SU-DHL-6 (cell line): ENCODE measurements around the gene NUP188.

Source experiments
- H2AFZ ChIP-seq: fragments of 200-600 bp; sonication (generic); 2 replicates; pipeline ENCODE4 v1.6.1; 2014; ENCODE audit warnings: low read depth, mild to moderate bottlenecking, moderate library complexity, mixed read lengths, antibody characterized with exemption, low read length; ENCODE audit not compliant: severe bottlenecking
- H3F3A ChIP-seq: fragments of 200-600 bp; shearing (Covaris generic); 2 replicates; pipeline ENCODE4 v1.6.0; 2016; ENCODE audit warnings: antibody characterized with exemption, mild to moderate bottlenecking; ENCODE audit not compliant: insufficient read depth
- H3K27ac ChIP-seq: fragments of 200-600 bp; sonication (generic); 2 replicates; pipeline ENCODE4 v1.5.1; 2016; ENCODE audit warnings: low read depth, mild to moderate bottlenecking, low read length, moderate library complexity, mixed read lengths
- H3K27me3 ChIP-seq: fragments of 200-600 bp; sonication (generic), shearing (Covaris generic); 2 replicates; pipeline ENCODE4 v1.6.0; 2014; ENCODE audit warnings: mild to moderate bottlenecking, low read length
- H3K36me3 ChIP-seq: fragments of 200-600 bp; sonication (generic); 2 replicates; pipeline ENCODE4 v1.6.1; 2014; ENCODE audit warnings: mild to moderate bottlenecking, low read length, mixed read lengths
- H3K4me2 ChIP-seq: fragments of 300-600, 200-600 bp; shearing (Covaris generic), sonication (generic); 2 replicates; pipeline ENCODE4 v1.6.0; 2014; ENCODE audit warnings: low read length, low read depth, mild to moderate bottlenecking; ENCODE audit not compliant: poor library complexity, severe bottlenecking
- H3K4me3 ChIP-seq: fragments of 200-600 bp; sonication (generic); 2 replicates; pipeline ENCODE4 v1.5.1; 2014; ENCODE audit warnings: antibody characterized with exemption, low read length, mild to moderate bottlenecking, mixed read lengths; ENCODE audit not compliant: insufficient read depth, poor library complexity, severe bottlenecking
- H3K79me2 ChIP-seq: fragments of 200-600 bp; sonication (generic); 2 replicates; pipeline ENCODE4 v1.6.1; 2014; ENCODE audit warnings: mild to moderate bottlenecking, low read length, moderate library complexity; ENCODE audit not compliant: insufficient read depth
- H3K9ac ChIP-seq: fragments of 200-600 bp; sonication (generic); 2 replicates; pipeline ENCODE4 v1.7.0; 2014; ENCODE audit warnings: mild to moderate bottlenecking, low read length
- H3K9me2 ChIP-seq: fragments of 200-600 bp; sonication (generic); replicated peaks from 2 replicates; pipeline ENCODE4 v1.6.1; 2014; ENCODE audit warnings: low read length; ENCODE audit not compliant: insufficient read depth
- H3K9me3 ChIP-seq: fragments of 200-600 bp; sonication (generic); 2 replicates; pipeline ENCODE4 v1.6.1; 2014; ENCODE audit warnings: low read length, mixed read lengths; ENCODE audit not compliant: insufficient read depth
- H4K20me1 ChIP-seq: fragments of 200-600 bp; sonication (generic); 2 replicates; pipeline ENCODE4 v1.6.1; 2014; ENCODE audit warnings: low read depth, mild to moderate bottlenecking, antibody characterized with exemption, low read length, moderate library complexity, mixed read lengths
- CTCF ChIP-seq: fragments of 200-600 bp; sonication (generic); IDR thresholded peaks from one replicate; pipeline ENCODE4 v1.5.1; 2017; ENCODE audit warnings: antibody characterized with exemption, mild to moderate bottlenecking, low read length, moderate library complexity; ENCODE audit not compliant: insufficient read depth, poor library complexity, severe bottlenecking
- EZH2phosphoT487 ChIP-seq: fragments of 200-600 bp; sonication (generic), shearing (Covaris generic); conservative IDR thresholded peaks from 2 replicates; pipeline ENCODE4 v1.6.1; 2018; ENCODE audit warnings: mild to moderate bottlenecking, antibody characterized with exemption, low read length, moderate library complexity, mixed read lengths

Gene NUP188

GRCh38 chr9:129005336-129005997 is 58.0 kb downstream of the NUP188 start:
- TF ChIP-seq EZH2phosphoT487 (no peak), CTCF (no peak)
- Histone ChIP-seq H3K4me3 (no peak overlapping the region), H3K27me3 (no peaks in the 10 kb centered on the region), H3K27ac (no peak overlapping the region), H3K9me2 (no peaks in the 10 kb centered on the region), H3K79me2 (no peaks in the 10 kb centered on the region), H3K9ac (no peak overlapping the region), H3K4me2 (no peak overlapping the region), H3K9me3 (no peaks in the 10 kb centered on the region), H3K36me3 (no peaks in the 10 kb centered on the region), H4K20me1 (no peaks in the 10 kb centered on the region), H2AFZ (no peak overlapping the region), H3F3A (peaks cover 16% of the 10 kb centered on the region)

GRCh38 chr9:129006328-129007034 is 59.0 kb downstream of the NUP188 start:
- H3F3A ChIP-seq: peaks cover 16% of the 10 kb centered on the region
- no peak overlapping the region for H2AFZ ChIP-seq
- H3K4me3 ChIP-seq: no peak overlapping the region
- TF ChIP-seq CTCF (peak; percentile 86), EZH2phosphoT487 (no peak)
- H3K36me3 ChIP-seq: no peaks in the 10 kb centered on the region
- H3K79me2 ChIP-seq: no peaks in the 10 kb centered on the region
- no peak overlapping the region for H3K4me2 ChIP-seq
- no peaks in the 10 kb centered on the region for H3K9me3 ChIP-seq
- no peak overlapping the region for H3K27ac ChIP-seq
- no peaks in the 10 kb centered on the region for H3K27me3 ChIP-seq
- no peak overlapping the region for H3K9ac ChIP-seq
- H4K20me1 ChIP-seq: no peaks in the 10 kb centered on the region
- H3K9me2 ChIP-seq: no peaks in the 10 kb centered on the region

- no peak overlapping the region for H3K27ac ChIP-seq
- no peaks in the 10 kb centered on the region for H3K79me2 ChIP-seq
- TF ChIP-seq EZH2phosphoT487 (no peak), CTCF (no peak)
- H3K36me3 ChIP-seq: no peaks in the 10 kb centered on the region
- no peaks in the 10 kb centered on the region for H3K9me2 ChIP-seq
- H3F3A ChIP-seq: peaks cover 16% of the 10 kb centered on the region
- H3K4me2 ChIP-seq: no peak overlapping the region
- H3K9me3 ChIP-seq: no peaks in the 10 kb centered on the region
- no peak overlapping the region for H2AFZ ChIP-seq
- no peak overlapping the region for H3K4me3 ChIP-seq
- no peaks in the 10 kb centered on the region for H4K20me1 ChIP-seq
- H3K9ac ChIP-seq: no peak overlapping the region
- no peaks in the 10 kb centered on the region for H3K27me3 ChIP-seq
Measured at GRCh38 chr9:129007035-129007765, 59.7 kb downstream of the NUP188 start.
